Hindlimb muscle (tissue), 1 donor: ENCODE results near the gene TMTC1. TPM values are rescaled to one million over a fixed set of nuclear protein-coding genes. Genes with fewer than 3 reads are reported as not detected.

Experiments used
- DNase-seq: peaks from one replicate; pipeline ENCODE4 v3.0.0-alpha.2; 2013
- polyA plus RNA-seq: library from polyadenylated mRNA; unstranded; fragments of 120-200 nt; gene quantifications from one replicate; pipeline ENCODE4 v1.2.1, GENCODE V29; 2013; ENCODE audit not compliant: insufficient read length

Gene TMTC1
- polyA plus RNA-seq, 1 donor, result 57.0 TPM

- DNase-seq, result no peak
These were observed 74.7 kb downstream of the TMTC1 start for GRCh38 chr12:29709054-29709453.

GRCh38 chr12:29707846-29708245 lies 75.9 kb downstream of the TMTC1 start:
- DNase-seq, result no peak

- DNase-seq, result no peak
These were observed 77.4 kb downstream of the TMTC1 start for GRCh38 chr12:29706311-29706710.

GRCh38 chr12:29703528-29703927 lies 80.2 kb downstream of the TMTC1 start:
- DNase-seq, result no peak

GRCh38 chr12:29702972-29703371 lies 80.8 kb downstream of the TMTC1 start:
- no peak for DNase-seq

- DNase-seq, result no peak
These were observed 81.5 kb downstream of the TMTC1 start for GRCh38 chr12:29702222-29702621.

- no peak for DNase-seq
These were observed 82.8 kb downstream of the TMTC1 start for GRCh38 chr12:29700761-29701481.

GRCh38 chr12:29698756-29699155 lies 85.0 kb downstream of the TMTC1 start:
- no peak for DNase-seq

- DNase-seq, result no peak
These were observed 87.9 kb downstream of the TMTC1 start for GRCh38 chr12:29695800-29696199.

- DNase-seq, result no peak
These were observed 88.7 kb downstream of the TMTC1 start for GRCh38 chr12:29695026-29695425.

- DNase-seq, result no peak
These were observed 89.7 kb downstream of the TMTC1 start for GRCh38 chr12:29694002-29694401.

GRCh38 chr12:29692237-29692636 lies 91.5 kb downstream of the TMTC1 start:
- DNase-seq, result no peak

- DNase-seq, result no peak
These were observed 92.4 kb downstream of the TMTC1 start for GRCh38 chr12:29691161-29691854.

- DNase-seq, result no peak
These were observed 93.0 kb downstream of the TMTC1 start for GRCh38 chr12:29690728-29691127.

- no peak for DNase-seq
These were observed 94.8 kb downstream of the TMTC1 start for GRCh38 chr12:29688914-29689313.

- no peak for DNase-seq
These were observed 101.7 kb downstream of the TMTC1 start for GRCh38 chr12:29682088-29682487.

- DNase-seq, result no peak
These were observed 102.4 kb downstream of the TMTC1 start for GRCh38 chr12:29681370-29681769.

GRCh38 chr12:29676676-29677075 lies 107.1 kb downstream of the TMTC1 start:
- no peak for DNase-seq

- DNase-seq, result no peak
These were observed 109.3 kb downstream of the TMTC1 start for GRCh38 chr12:29674463-29674862.

- no peak for DNase-seq
These were observed 110.4 kb downstream of the TMTC1 start for GRCh38 chr12:29673346-29673745.

GRCh38 chr12:29672580-29672979 lies 111.2 kb downstream of the TMTC1 start:
- DNase-seq, result no peak

- DNase-seq, result no peak
These were observed 112.0 kb downstream of the TMTC1 start for GRCh38 chr12:29671742-29672141.

GRCh38 chr12:29667011-29667410 lies 116.7 kb downstream of the TMTC1 start:
- DNase-seq, result no peak

- no peak for DNase-seq
These were observed 118.6 kb downstream of the TMTC1 start for GRCh38 chr12:29665107-29665506.
